Fibroblast of peridontal ligament (primary cell): ENCODE measurements around the gene C10orf53.
"Not testable (repeated sequence)": the region's sequence is repeated elsewhere in the genome, so short reads cannot be mapped to it uniquely, and the experiment has no call there.

Experiments
- DNase-seq: peaks from one replicate; pipeline ENCODE4 v3.0.0-alpha.2; 2010; ENCODE audit errors: extremely low read depth

Gene C10orf53

DNA sequence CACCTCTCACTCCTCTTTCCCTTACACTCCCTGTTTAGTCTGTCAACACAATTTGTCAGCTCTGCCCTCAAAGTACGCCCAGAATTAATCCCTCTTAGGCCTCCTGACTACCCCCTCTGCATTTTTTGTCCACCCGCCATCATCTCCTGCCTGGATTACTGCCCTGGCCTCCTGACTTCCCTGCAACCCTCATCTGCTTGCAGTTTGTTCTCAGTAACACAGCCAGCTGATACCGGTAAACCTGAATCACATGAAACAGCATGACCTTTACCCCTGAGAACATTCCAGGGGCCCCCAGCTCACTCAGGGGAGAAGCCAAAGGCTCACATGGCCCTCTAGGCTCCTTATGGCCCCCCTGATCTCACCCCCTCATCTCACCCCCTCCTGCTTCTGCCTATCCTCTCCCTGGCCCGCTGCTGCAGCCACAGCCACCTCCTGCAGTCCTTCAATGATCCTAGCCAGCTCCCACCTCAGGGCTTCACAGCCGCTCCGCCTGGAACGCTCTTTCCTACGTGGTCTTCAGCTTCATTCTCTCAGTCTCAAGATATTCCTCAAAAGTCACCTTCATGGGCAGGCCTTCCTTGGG lies 8.9 kb downstream of the C10orf53 start:
- no peak for DNase-seq

DNA sequence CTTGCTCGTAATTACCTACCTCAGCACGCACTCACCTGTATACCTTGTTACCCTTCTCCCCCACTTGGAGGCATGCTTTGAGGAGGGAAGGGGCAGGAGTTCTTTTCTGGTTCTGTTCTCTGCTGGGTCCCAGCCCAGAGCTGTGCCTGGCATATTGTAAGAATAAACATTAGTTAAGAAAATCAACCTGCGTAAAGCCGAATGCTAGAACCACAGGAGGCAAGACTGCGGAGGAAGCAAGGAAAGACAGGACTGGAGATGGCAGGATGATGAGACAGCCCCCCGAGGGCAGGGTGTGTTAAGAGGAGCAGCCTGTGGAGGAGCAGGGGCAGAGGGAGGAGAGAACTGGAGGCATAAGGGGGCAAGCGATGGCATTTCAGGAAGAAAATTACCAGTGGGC lies 9.5 kb downstream of the C10orf53 start:
- DNase-seq = no peak

DNA sequence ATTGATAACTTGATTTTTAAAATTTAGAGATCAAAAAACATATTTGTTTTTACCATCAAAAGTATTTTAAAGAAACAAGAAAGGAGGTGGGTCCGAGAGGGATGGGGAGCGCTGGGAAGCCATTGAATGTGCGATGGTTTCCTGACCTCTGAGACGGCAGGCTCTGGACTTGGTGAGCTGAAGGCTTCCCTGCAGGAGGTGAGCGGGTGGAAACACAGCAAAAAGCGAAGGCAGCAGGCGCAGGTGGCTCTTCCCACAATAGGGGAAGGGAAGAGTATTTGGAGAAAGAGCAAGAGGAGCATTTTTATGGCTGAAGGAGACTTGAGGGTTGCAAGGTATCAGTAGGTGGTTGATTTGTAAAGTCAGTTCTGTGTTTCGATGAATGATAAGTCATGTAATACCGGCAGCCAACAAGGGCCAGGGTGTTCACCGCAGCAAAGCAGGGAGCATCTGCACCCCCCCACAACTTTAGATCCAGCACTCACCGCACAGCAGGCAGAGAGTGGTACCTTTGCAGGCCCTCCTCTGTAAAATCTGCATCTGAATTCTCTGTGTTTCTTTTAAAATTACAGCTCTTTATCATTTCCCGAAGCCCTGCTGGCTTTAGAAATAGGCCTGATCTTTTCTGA lies 10.5 kb downstream of the C10orf53 start:
- DNase-seq = no peak

DNA sequence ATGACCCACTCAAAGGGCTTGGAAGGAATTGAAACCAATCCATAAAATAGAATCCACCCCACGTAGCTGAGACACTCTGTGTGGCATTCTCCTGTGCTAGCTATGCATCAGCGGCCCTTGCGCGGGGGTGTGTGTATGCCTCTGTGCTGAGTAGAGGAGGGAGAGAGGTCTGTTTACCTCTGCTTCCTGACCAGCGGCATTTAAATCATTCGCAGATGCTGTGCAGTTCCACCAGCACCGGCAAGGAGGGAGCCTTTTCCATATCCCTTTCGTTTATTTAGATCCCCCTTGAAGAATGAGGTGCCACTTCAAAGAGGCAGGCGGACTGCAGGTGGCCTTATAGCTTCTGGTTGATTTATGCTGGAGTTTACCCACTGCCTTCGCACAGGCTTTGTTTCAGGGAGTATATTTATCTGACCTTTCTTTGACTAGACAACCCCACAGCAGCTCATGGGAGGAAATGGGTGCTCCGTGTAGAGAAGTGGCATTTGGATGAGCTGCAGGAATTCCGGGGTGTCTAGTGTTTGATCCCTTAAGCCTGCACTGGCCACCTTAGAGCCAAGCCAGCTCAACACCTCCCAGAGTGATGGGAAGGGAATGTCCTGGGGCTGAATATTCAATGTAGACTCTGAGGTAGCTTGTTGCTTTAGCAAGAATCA lies 11.4 kb downstream of the C10orf53 start:
- no peak for DNase-seq

DNA sequence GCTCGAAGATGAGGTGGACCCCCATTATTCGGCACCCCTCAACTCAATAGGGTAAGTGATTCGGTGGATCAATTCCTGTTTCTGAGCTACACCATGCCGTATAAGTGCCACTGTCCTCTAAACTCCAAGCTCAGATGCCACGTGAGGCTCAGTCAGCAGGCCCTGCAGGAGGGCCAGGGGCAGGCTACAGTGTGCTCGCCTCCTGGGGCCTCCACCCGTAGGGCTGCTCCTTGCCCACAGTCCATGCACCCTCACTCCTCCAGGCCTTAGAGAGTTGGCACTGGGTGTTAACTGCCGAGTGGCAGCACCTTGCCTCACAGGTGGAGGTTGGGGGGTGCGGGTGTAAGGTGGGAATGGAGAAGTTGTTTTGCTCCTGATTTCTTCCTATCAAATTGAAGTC lies 12.1 kb downstream of the C10orf53 start:
- DNase-seq = no peak

DNA sequence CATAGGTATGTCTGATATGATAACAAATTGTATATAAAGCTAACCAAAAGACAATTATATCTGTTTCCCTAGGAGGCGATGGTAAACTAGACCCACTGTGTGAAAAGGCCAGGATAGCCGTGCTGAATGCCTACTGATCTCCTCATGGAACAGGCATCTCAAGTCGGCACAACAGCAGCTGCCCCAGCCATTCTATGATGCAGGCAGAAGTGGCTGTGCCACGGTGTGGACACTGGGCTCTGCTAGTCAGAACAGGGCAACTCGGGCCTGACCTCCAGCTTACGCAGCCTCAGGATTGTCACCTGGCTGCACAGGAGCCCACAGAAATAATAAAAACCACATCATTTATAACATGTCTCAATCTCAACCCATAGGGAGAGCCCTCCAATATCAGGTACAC lies 15.0 kb downstream of the C10orf53 start:
- DNase-seq = no peak

DNA sequence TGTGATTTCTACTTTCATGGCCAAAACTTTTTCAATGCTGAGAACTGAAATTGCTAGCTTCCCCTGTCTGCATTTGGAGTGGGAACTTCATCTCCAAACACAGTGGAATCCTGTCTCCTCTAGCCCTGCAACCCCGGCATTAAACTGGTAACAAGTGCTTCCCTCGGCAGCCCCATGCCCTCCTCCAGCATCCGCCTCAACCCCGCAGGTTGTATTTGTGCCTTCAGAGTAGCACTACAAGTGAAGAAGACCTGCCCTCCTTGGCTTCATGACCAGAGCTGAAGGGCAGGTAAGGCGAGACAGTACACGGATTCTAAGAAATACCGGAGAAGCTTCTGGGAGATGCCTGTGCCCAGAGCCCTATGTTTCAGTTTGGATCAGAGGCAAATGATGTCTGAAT lies 16.9 kb downstream of the C10orf53 start:
- no peak for DNase-seq

- no peak for DNase-seq
Measured at GRCh38 chr10:49698679-49699078, 19.2 kb downstream of the C10orf53 start.

DNA sequence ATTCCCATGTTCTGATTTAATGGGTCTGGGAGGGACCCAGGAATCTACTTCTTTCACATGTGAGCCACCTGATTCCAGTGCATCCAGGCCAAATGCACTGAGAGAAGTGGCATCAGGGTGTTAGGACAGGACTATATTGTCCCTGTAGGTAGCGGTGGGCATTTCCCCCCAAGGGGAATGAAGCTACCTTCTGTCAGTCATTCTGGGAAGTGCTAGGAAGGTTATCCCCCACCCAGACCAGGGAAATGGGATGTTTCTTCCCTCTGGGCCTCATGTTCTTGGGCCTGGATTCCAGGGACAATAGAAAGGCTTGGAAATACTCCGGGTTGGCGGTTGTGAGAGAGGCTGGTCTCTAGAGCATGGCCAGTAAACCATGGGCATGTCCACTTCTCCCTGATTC lies 20.8 kb downstream of the C10orf53 start:
- no peak for DNase-seq

- no peak for DNase-seq
Measured at GRCh38 chr10:49700997-49701396, 21.5 kb downstream of the C10orf53 start.

- no peak for DNase-seq
Measured at GRCh38 chr10:49707585-49707984, 28.1 kb downstream of the C10orf53 start.

- DNase-seq = no peak
Measured at GRCh38 chr10:49709934-49710333, 30.5 kb downstream of the C10orf53 start.

GRCh38 chr10:49710966-49711365 lies 31.5 kb downstream of the C10orf53 start:
- DNase-seq = no peak

GRCh38 chr10:49711481-49711880 lies 32.0 kb downstream of the C10orf53 start:
- DNase-seq = no peak

DNA sequence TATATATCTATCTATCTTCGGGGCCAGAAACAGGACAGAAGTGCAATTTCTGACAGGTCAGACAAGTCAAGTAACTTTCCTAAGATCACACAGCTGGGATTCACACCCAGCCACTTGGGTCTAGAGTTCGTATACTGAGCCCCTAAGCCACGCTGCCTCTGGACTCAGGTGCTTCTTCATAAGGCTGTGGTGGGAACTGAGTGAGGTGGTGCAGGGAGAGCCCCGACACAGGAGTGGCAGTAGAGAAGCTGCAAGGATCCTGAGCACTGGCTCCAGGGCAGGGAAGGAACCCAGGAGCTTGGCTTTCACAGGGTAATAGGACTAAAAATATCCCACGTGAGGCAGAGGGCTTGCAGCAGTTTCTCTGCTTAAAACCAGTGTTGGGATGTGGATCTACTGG lies 33.8 kb downstream of the C10orf53 start:
- DNase-seq = no peak

DNA sequence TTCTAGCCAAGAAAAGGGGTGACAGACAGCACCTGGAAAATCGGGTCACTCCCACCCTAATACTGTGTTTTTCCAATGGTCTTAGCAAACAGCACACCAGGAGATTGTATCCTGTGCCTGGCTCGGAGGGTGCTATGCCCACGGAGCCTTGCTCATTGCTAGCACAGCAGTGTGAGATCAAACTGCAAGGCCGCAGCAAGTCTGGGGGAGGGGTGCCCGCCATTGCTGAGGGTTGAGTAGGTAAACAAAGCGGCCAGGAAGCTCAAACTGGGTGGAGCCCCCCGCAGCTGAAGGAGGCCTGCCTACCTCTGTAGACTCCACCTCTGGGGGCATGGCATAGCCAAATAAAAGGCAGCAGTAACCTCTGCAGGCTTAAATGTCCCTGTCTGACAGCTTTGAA lies 35.7 kb downstream of the C10orf53 start:
- not testable (repeated sequence) for DNase-seq

DNA sequence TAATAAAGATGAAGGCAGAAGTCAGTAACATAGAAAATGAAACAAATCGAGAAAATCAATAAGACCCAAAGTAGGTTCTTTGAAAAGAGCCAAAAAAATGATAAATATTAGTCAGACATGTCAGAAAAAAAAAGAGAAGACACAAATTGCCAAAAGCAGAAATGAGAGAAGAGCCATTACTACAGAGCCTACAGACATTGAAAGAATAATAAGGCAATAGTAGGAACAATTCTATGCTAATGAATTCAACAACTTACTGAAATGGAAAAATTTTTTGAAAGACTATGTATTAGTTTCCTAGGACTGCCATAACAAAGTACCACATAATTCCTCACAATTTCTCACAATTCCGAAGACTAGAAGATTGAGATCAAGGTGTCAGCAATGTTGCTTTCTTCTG lies 47.1 kb downstream of the C10orf53 start:
- DNase-seq = no peak

DNA sequence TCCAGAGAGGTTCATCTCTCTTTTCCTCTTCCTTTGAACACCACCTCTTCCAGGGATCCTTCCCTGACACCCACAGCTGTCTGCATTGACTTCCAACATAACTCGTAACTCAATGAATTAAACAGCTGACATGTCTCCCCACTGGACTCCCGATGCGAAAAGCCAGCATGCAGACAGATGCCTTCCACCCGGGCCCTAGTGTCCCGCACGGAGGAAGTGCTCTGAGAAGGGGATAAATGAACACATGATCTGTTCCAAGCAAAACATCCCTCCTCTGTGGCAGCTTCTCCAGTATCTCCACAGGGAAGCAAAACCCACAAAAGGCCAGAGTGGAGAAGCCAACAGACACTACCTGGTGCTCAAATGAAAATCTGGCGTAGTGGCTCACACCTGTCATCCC lies 54.4 kb downstream of the C10orf53 start:
- DNase-seq = no peak

- no peak for DNase-seq
Measured at GRCh38 chr10:49734676-49735075, 55.2 kb downstream of the C10orf53 start.

- DNase-seq = no peak
Measured at GRCh38 chr10:49735161-49735560, 55.7 kb downstream of the C10orf53 start.

GRCh38 chr10:49735848-49736563 lies 56.6 kb downstream of the C10orf53 start:
- DNase-seq = no peak

- no peak for DNase-seq
Measured at GRCh38 chr10:49736564-49737113, 57.2 kb downstream of the C10orf53 start.
